Tibial nerve (tissue), 4 donors: ENCODE results near the gene OSM.

Experiments
- EP300 ChIP-seq, 2 donors: sonication (generic); formaldehyde crosslinking; IDR thresholded peaks; one replicate each; pipeline ENCODE4 v1.6.1; 2017; ENCODE audit warnings: antibody characterized with exemption in 2 of 2, mild to moderate bottlenecking in 1 of 2
- POLR2A ChIP-seq, 2 donors: fragments of 450-650 bp; IDR thresholded peaks; one replicate each; pipeline ENCODE4 v1.6.1; 2017; ENCODE audit warnings: antibody characterized with exemption in 2 of 2, mild to moderate bottlenecking in 2 of 2, moderate library complexity in 2 of 2
- TF ChIP-seq, protein P1 (sequence below), 5 experiments: fragments of 200-600 bp in 3 of 5; fragments of 450-650 bp in 2 of 5; sonication (generic) in 3 of 5; IDR thresholded peaks; one replicate each; pipeline ENCODE4 v1.5.1; 2016 to 2019; ENCODE audit warnings: antibody characterized with exemption in 5 of 5, mild to moderate bottlenecking in 3 of 5, moderate library complexity in 2 of 5

DNA sequence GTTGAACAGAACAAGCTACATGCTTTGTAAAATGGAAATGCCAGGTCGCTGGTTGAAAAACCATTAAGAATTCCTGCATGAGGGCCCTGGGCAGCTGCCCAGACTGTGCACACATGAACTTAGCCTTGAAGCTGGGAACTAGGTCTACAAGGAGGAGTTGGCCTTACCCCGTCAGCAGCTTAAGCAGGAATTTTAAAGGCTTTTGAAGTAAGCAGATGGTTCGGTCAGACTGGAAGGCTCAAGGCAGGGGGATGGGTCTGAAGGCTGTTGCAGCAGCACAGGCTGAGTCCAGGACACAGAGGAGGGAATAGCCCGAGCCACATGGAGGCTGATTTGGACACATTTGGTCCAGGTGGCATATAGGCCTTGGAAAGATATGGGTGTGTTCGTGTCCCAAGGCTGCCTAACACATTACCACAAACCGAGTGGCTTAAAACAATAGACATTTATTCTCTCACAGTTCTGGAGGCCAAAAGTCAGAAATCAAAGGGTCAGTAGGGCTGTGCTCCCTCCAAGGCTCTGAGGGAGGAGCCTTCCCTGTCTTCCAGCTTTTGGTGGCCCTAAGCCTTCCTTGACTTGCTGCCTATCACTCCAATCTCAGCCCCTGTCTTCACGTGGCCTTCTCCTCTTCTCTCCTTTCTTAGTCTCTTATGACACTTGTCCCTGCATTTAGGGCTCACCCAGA lies 31.7 kb downstream of the OSM start:
- TF ChIP-seq, protein P1, sequence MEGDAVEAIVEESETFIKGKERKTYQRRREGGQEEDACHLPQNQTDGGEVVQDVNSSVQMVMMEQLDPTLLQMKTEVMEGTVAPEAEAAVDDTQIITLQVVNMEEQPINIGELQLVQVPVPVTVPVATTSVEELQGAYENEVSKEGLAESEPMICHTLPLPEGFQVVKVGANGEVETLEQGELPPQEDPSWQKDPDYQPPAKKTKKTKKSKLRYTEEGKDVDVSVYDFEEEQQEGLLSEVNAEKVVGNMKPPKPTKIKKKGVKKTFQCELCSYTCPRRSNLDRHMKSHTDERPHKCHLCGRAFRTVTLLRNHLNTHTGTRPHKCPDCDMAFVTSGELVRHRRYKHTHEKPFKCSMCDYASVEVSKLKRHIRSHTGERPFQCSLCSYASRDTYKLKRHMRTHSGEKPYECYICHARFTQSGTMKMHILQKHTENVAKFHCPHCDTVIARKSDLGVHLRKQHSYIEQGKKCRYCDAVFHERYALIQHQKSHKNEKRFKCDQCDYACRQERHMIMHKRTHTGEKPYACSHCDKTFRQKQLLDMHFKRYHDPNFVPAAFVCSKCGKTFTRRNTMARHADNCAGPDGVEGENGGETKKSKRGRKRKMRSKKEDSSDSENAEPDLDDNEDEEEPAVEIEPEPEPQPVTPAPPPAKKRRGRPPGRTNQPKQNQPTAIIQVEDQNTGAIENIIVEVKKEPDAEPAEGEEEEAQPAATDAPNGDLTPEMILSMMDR (IDR thresholded peaks at IDR 0.05): no peak
- TF ChIP-seq POLR2A (IDR thresholded peaks at IDR 0.05): no peak
- no peak for TF ChIP-seq EP300 (IDR thresholded peaks at IDR 0.05)
